Keratinocyte (primary cell): Measurements from ENCODE around the gene FRMD4B.

Experiments
- CTCF ChIP-seq, 3 experiments: IDR thresholded peaks in 1 of 3; conservative IDR thresholded peaks in 1 of 3; optimal IDR thresholded peaks in 1 of 3; 2 replicates in 2 of 3; 3 replicates in 1 of 3; pipeline versions ENCODE3 to v1.5.1; 2011; ENCODE audit warnings: low read length in 3 of 3, mild to moderate bottlenecking in 3 of 3, moderate library complexity in 2 of 3, control low read depth in 1 of 3, inconsistent platforms in 1 of 3; ENCODE audit not compliant: insufficient read depth in 2 of 3; ENCODE audit errors: extremely low read depth in 1 of 3
- EZH2 ChIP-seq: IDR thresholded peaks from one replicate; pipeline ENCODE4 v1.6.1; 2012; ENCODE audit warnings: inconsistent platforms, mild to moderate bottlenecking, low read length, moderate library complexity

GRCh38 chr3:69178838-69179739, 206.8 kb downstream of the FRMD4B start:
- TF ChIP-seq EZH2 (no peak), CTCF (optimal IDR thresholded peaks at IDR 0.05 in 1 of 3, IDR thresholded peaks at IDR 0.05 in 1 of 3, conservative IDR thresholded peaks at IDR 0.05 in 1 of 3; ENCODE audit: extremely low read depth in 1 of 3, insufficient read depth in 2 of 3, low read length in 3 of 3) (peak in 1 of 3 experiments; percentile 30)
